ENCODE measurements around the gene CTSH.

DNA sequence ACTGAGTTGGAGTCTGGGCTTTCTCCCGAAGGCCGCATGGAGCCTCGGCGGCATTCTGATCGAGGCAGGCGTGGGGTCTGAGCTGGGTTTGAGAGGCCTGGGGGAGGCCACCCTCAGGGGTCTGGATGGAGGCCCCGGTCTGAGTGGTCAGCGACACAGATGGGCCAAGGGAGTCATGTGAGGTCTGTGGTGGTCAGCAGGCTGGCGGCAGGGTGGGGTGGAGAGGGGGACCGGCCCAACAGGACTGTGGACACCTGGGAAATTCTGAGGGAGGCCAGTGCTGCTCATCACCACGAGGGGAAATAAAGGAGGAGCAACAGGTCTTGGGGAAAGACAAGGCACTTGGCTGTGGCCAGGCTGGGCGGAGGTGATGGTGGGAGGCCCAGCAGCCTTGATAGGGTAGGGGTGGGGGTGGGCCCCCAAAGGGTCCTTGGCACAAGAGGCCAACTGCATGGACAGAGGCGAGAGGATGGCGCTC lies 16.2 kb downstream of the CTSH start:
- TF ChIP-seq, protein P1, sequence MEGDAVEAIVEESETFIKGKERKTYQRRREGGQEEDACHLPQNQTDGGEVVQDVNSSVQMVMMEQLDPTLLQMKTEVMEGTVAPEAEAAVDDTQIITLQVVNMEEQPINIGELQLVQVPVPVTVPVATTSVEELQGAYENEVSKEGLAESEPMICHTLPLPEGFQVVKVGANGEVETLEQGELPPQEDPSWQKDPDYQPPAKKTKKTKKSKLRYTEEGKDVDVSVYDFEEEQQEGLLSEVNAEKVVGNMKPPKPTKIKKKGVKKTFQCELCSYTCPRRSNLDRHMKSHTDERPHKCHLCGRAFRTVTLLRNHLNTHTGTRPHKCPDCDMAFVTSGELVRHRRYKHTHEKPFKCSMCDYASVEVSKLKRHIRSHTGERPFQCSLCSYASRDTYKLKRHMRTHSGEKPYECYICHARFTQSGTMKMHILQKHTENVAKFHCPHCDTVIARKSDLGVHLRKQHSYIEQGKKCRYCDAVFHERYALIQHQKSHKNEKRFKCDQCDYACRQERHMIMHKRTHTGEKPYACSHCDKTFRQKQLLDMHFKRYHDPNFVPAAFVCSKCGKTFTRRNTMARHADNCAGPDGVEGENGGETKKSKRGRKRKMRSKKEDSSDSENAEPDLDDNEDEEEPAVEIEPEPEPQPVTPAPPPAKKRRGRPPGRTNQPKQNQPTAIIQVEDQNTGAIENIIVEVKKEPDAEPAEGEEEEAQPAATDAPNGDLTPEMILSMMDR (IDR thresholded peaks at IDR 0.05), result no peak
- no peak for TF ChIP-seq POLR2A (IDR thresholded peaks at IDR 0.05)
- TF ChIP-seq EP300 (IDR thresholded peaks at IDR 0.05), result no peak
- TF ChIP-seq POLR2AphosphoS5 (IDR thresholded peaks at IDR 0.05), result no peak

Measured in gastroesophageal sphincter (tissue), 3 donors.